Effector CD8-positive, alpha-beta T cell (primary cell): ENCODE measurements around the gene IL20.
"Not testable (repeated sequence)": the region's sequence is repeated elsewhere in the genome, so short reads cannot be mapped to it uniquely, and the experiment has no call there.

Experiments
- DNase-seq: peaks from one replicate; lab custom pipeline; 2025; lab: John Stamatoyannopoulos, UW

IL20 gene

DNA sequence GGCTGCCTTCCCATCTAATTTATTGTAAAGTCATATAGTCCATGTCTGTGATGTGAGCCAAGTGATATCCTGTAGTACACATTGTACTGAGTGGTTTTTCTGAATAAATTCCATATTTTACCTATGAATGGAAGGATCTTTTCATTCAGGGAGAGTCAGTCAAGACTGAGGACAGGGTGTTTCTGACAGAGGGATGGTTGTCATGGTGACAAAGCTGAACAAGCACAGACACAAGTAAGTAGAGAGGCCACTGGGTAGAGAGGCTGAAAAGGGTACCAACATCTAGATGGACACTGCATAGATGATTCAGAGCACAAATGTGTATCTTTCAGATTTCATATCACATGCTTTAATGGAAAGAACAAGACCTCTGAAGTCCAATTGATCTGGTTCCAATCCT is 22.6 kb upstream of the IL20 start:
- DNase-seq, result no peak

DNA sequence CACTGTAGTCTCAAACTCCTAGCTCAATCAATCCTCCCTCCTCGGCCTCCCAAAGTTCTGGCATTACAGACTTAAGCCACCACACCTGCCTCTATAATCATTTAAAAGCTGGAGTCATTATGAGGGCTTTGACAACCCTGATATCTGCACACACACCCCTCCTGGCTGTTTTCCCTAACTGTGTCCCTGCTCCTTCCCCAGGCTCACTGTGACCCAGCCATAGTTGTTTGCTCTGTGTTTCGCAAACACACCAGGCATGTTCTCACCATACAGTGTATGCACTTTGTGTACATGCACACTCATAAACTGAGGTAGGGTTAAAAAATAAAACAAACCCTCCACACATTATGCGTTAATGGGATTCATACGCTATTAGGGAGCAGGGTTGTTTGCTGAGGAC is 21.8 kb upstream of the IL20 start:
- DNase-seq, result no peak

DNA sequence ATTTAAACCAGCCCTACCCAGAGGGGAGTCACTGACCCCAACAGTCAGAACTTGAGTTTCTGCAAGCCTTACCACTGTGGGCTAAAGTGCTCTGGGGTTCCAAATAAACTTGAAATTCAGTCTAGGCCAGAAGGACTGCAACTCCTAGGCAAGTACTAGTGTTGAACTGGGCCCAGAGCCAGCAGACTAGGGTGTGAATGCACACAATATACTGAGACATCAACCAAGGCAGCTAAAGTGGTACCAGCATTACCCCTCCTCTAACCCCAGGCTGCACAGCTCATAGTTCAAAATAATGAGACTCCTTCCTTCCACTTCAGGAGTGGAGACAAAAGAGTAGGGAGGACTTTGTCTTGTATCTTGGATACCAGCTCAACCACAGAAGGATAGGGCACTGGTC is 18.9 kb upstream of the IL20 start:
- no peak for DNase-seq

DNA sequence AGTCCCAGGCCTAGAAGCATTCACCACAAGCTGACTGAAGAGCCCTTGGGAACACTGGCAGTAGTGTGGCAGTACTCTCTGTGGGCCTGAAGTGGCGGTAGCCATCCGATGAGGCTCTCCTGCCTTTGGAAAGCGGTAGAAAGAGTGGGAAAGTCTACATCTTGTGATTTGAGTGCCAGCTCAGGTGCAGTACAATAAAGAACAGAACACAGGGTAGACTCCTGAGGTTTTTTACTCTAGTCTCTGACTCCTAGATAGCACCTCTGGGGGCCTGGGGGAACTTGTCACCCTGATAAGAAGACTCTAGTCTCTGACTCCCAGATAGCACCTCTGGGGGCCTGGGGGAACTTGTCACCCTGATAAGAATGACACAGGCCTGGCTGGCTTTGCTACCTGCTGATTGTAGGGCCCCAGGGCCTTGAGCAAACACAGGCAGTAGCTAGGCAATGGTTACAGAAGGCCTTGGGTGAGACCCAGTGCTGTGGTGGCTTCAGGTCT is 18.0 kb upstream of the IL20 start:
- DNase-seq, result no peak

DNA sequence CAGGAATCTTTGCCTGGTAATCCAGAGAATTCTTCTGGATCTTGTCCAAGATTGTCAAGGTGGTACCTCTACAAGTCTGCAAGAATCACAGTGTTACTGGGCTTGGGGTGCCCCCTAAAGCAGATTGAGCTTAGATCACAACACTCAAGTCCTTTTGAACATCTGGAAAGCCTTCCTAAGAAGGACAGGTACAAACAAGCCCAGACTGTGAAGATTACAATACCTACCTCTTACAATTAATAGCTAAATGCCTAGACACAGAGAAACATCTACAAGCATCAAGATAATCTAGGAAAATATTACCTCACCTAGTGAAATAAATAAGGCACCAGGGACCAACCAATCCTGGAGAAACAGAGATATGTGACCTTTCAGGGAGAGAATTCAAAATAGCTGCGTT is 17.5 kb upstream of the IL20 start:
- DNase-seq, result no peak

DNA sequence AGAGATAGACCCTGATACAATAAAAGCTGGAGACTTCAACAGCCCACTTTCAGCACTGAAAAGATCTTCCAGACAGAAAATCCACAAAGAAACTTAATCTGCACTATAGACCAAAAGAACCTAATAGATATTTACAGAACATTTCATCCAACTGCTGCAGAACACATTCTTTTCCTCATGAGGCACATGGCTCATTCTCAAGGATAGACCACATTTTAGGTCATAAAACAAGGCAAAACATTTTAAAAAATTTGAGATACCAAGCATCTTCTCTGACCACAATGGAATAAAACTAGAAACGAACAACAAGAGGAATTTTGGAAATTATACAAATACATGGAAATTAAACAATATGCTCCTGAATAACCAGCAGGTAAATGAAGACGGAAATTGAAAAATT is 15.0 kb upstream of the IL20 start:
- DNase-seq, result no peak

GRCh38 chr1:206851341-206852010 is 13.9 kb upstream of the IL20 start:
- DNase-seq, result no peak

- DNase-seq, result not testable (repeated sequence)
These were observed 12.8 kb upstream of the IL20 start for GRCh38 chr1:206852662-206853061.

GRCh38 chr1:206853696-206854095 is 11.7 kb upstream of the IL20 start:
- not testable (repeated sequence) for DNase-seq

- DNase-seq, result no peak
These were observed 10.9 kb upstream of the IL20 start for GRCh38 chr1:206854401-206855129.

- DNase-seq, result no peak
These were observed 9.6 kb upstream of the IL20 start for GRCh38 chr1:206855859-206856258.

- DNase-seq, result no peak
These were observed 8.6 kb upstream of the IL20 start for GRCh38 chr1:206856674-206857464.

GRCh38 chr1:206859082-206859521 is 6.3 kb upstream of the IL20 start:
- no peak for DNase-seq

DNA sequence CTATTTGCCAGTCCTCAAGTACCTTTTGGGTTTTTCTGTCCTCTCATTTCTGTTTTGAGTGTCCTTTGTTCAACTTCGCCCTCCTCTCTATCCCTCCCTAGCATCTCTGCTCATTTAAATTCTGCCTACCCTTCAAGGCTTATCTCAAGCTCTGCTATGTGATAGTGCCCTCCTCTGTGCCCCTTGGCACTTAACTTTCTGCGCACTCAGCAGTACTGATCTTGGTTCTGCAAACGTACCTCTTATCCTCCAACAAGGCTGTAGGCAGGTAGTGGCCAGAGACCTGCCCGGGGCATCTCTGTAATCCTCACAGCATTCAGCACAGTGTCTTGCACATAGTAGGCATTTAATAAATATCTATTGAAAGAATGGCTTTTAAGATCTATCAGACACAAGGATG is 5.3 kb upstream of the IL20 start:
- no peak for DNase-seq

- DNase-seq, result no peak
These were observed 2.2 kb upstream of the IL20 start for GRCh38 chr1:206863266-206863665.

- DNase-seq, result no peak
These were observed 639 bp downstream of the IL20 start for GRCh38 chr1:206866062-206866461.

- no peak for DNase-seq
These were observed 1.8 kb downstream of the IL20 start for GRCh38 chr1:206867239-206867638.

GRCh38 chr1:206867716-206868115 is 2.3 kb downstream of the IL20 start:
- DNase-seq, result no peak

DNA sequence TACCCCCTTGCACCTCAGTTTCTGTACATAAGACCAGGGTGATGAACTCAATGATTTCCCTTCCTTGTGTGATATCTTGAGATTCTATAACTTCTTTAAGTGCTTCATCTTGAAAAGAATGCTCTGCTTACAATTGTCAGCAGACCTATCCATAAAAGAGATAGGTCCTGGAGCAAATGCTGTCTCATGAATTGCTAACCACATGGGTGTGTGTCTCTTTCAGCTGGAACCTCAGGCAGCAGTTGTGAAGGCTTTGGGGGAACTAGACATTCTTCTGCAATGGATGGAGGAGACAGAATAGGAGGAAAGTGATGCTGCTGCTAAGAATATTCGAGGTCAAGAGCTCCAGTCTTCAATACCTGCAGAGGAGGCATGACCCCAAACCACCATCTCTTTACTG is 2.8 kb downstream of the IL20 start:
- DNase-seq, result no peak

- DNase-seq, result no peak
These were observed 6.7 kb downstream of the IL20 start for GRCh38 chr1:206872139-206872538.

- no peak for DNase-seq
These were observed 8.3 kb downstream of the IL20 start for GRCh38 chr1:206873603-206874188.

DNA sequence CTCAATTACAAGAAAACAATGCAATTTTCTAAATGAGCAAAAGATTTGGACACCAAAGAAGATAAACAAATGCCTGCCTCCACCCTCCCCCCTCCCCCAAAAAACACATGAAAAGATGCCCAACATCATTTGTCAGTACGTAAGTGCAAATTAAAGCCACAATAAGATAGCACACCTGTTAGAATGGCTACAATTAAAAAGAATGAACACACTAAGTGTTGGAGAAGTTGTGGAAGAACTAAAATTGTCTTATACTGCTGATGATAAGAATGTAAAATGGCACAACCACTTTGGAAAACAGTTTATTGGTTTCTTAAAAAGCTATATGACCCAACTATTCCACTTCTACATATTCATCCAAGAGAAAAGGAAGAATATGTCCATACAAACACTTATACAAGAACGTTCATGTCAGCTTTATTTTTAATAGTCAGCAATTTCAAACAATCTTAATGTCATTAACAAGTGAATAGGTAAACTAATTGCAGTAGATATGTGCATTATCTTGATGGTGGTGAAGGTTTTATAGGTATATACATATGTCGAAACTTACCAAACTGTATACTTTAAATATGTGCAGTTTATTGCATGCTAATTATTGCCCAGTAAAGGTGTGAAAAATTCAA is 10.4 kb downstream of the IL20 start:
- DNase-seq, result no peak
